ENCODE measurements around the gene SLC28A1. TPM values are rescaled to one million over a fixed set of nuclear protein-coding genes. Genes with fewer than 3 reads are reported as not detected.

Gene SLC28A1
- total and polyA plus RNA-seq, 4 donors: 0.09 to 39.7 (median 18.3) TPM

DNA sequence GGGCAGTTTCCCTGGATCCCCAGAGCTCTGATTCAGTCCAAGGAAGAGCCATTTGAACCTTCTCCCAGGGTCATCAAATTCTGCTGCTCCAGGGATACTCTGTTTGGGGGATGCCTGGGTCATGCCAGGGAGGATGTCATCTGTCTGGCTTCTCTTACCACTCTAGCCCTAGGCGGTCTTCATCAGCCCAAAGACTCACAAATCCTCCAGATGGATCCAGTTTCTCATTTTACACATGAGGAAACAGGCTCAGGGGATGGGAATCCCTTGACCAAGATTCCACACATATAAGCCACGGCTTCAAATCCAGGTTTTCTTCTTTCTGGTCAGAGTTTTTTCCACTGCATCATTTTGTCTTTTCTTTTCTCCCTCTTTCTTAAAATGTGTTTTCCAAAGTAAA is 36.7 kb downstream of the SLC28A1 start:
- Histone ChIP-seq H3K9ac (ENCODE audit: low read depth in 1 of 2, low read length in 2 of 2) (no peak overlapping the region), H3K9me3 (ENCODE audit: control insufficient read depth in 4 of 4, low read length in 3 of 4) (no peaks in the 10 kb centered on the region), H3K27ac (ENCODE audit: low read depth in 1 of 2, low read length in 2 of 2) (no peak overlapping the region), H3K4me1 (ENCODE audit: control insufficient read depth in 4 of 4, insufficient read depth in 4 of 4, low read length in 3 of 4) (peaks cover 5 to 20% (median 13%) of the 10 kb centered on the region in 4 donors), H3K4me3 (ENCODE audit: low read depth in 1 of 3, low read length in 3 of 3) (no peak overlapping the region), H3K36me3 (ENCODE audit: control insufficient read depth in 4 of 4, insufficient read depth in 3 of 4, low read depth in 1 of 4, low read length in 3 of 4) (peaks cover 2 to 42% (median 25%) of the 10 kb centered on the region in 4 donors), H3K27me3 (ENCODE audit: control insufficient read depth in 4 of 4, insufficient read depth in 4 of 4, low read length in 3 of 4) (no peaks in the 10 kb centered on the region)
- DNase-seq (ENCODE audit: low spot score): no peak
- TF ChIP-seq NR2F2 (IDR thresholded peaks at IDR 0.05) (no peak), TAF1 (conservative IDR thresholded peaks at IDR 0.05) (no peak)
- WGBS: 96% methylated on average over 2 of the region's 2 CpGs

DNA sequence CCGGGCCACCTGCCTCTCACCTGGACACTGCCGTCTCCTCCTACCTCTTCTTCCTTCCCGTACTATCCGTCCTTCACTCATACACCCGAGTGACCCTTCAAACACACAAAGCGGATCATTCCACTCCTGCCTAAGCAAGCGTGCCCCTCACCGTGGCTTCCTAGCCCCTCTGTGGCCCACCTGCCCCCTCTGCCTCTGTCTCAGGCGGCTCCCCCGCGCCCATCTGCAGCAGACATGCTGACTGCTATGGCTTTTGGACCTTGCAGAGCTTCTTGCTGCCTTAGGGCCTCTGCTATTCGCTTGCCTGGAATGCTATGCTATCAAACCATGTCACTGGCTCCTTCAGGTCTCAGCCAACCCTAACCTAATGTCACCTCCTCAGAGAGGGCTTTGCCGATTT is 38.1 kb downstream of the SLC28A1 start:
- Histone ChIP-seq H3K4me1 (ENCODE audit: control insufficient read depth in 4 of 4, insufficient read depth in 4 of 4, low read length in 3 of 4) (peaks cover 5 to 22% (median 13%) of the 10 kb centered on the region in 4 donors), H3K9me3 (ENCODE audit: control insufficient read depth in 4 of 4, low read length in 3 of 4) (no peaks in the 10 kb centered on the region), H3K27me3 (ENCODE audit: control insufficient read depth in 4 of 4, insufficient read depth in 4 of 4, low read length in 3 of 4) (no peaks in the 10 kb centered on the region), H3K4me3 (ENCODE audit: low read depth in 1 of 3, low read length in 3 of 3) (no peak overlapping the region), H3K27ac (ENCODE audit: low read depth in 1 of 2, low read length in 2 of 2) (no peak overlapping the region), H3K36me3 (ENCODE audit: control insufficient read depth in 4 of 4, insufficient read depth in 3 of 4, low read depth in 1 of 4, low read length in 3 of 4) (peaks cover 2 to 53% (median 22%) of the 10 kb centered on the region in 4 donors), H3K9ac (ENCODE audit: low read depth in 1 of 2, low read length in 2 of 2) (no peak overlapping the region)
- DNase-seq (ENCODE audit: low spot score): no peak
- TF ChIP-seq, protein P1, sequence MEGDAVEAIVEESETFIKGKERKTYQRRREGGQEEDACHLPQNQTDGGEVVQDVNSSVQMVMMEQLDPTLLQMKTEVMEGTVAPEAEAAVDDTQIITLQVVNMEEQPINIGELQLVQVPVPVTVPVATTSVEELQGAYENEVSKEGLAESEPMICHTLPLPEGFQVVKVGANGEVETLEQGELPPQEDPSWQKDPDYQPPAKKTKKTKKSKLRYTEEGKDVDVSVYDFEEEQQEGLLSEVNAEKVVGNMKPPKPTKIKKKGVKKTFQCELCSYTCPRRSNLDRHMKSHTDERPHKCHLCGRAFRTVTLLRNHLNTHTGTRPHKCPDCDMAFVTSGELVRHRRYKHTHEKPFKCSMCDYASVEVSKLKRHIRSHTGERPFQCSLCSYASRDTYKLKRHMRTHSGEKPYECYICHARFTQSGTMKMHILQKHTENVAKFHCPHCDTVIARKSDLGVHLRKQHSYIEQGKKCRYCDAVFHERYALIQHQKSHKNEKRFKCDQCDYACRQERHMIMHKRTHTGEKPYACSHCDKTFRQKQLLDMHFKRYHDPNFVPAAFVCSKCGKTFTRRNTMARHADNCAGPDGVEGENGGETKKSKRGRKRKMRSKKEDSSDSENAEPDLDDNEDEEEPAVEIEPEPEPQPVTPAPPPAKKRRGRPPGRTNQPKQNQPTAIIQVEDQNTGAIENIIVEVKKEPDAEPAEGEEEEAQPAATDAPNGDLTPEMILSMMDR (IDR thresholded peaks at IDR 0.05; ENCODE audit: low read depth, low read length, missing input control): no peak
- TF ChIP-seq JUND (IDR thresholded peaks at IDR 0.05) (no peak), HNF4G (IDR thresholded peaks at IDR 0.05) (no peak), GABPA (IDR thresholded peaks at IDR 0.05 in 1 of 2, conservative IDR thresholded peaks at IDR 0.05 in 1 of 2) (no peak), FOXA2 (IDR thresholded peaks at IDR 0.05) (no peak), SP1 (IDR thresholded peaks at IDR 0.05) (no peak), HNF4A (conservative IDR thresholded peaks at IDR 0.05) (no peak), YY1 (IDR thresholded peaks at IDR 0.05) (no peak), FOXA1 (IDR thresholded peaks at IDR 0.05) (no peak), RXRA (IDR thresholded peaks at IDR 0.05) (no peak), RAD21 (IDR thresholded peaks at IDR 0.05) (no peak), NR2F2 (IDR thresholded peaks at IDR 0.05) (no peak), EGR1 (IDR thresholded peaks at IDR 0.05; ENCODE audit: low read depth in 2 of 2) (no peak), TAF1 (conservative IDR thresholded peaks at IDR 0.05) (no peak)
- TF ChIP-seq, protein P2, sequence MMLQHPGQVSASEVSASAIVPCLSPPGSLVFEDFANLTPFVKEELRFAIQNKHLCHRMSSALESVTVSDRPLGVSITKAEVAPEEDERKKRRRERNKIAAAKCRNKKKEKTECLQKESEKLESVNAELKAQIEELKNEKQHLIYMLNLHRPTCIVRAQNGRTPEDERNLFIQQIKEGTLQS (IDR thresholded peaks at IDR 0.05): no peak
- TF ChIP-seq, protein P3, sequence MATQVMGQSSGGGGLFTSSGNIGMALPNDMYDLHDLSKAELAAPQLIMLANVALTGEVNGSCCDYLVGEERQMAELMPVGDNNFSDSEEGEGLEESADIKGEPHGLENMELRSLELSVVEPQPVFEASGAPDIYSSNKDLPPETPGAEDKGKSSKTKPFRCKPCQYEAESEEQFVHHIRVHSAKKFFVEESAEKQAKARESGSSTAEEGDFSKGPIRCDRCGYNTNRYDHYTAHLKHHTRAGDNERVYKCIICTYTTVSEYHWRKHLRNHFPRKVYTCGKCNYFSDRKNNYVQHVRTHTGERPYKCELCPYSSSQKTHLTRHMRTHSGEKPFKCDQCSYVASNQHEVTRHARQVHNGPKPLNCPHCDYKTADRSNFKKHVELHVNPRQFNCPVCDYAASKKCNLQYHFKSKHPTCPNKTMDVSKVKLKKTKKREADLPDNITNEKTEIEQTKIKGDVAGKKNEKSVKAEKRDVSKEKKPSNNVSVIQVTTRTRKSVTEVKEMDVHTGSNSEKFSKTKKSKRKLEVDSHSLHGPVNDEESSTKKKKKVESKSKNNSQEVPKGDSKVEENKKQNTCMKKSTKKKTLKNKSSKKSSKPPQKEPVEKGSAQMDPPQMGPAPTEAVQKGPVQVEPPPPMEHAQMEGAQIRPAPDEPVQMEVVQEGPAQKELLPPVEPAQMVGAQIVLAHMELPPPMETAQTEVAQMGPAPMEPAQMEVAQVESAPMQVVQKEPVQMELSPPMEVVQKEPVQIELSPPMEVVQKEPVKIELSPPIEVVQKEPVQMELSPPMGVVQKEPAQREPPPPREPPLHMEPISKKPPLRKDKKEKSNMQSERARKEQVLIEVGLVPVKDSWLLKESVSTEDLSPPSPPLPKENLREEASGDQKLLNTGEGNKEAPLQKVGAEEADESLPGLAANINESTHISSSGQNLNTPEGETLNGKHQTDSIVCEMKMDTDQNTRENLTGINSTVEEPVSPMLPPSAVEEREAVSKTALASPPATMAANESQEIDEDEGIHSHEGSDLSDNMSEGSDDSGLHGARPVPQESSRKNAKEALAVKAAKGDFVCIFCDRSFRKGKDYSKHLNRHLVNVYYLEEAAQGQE (IDR thresholded peaks at IDR 0.05): no peak
- TF ChIP-seq, protein P4, sequence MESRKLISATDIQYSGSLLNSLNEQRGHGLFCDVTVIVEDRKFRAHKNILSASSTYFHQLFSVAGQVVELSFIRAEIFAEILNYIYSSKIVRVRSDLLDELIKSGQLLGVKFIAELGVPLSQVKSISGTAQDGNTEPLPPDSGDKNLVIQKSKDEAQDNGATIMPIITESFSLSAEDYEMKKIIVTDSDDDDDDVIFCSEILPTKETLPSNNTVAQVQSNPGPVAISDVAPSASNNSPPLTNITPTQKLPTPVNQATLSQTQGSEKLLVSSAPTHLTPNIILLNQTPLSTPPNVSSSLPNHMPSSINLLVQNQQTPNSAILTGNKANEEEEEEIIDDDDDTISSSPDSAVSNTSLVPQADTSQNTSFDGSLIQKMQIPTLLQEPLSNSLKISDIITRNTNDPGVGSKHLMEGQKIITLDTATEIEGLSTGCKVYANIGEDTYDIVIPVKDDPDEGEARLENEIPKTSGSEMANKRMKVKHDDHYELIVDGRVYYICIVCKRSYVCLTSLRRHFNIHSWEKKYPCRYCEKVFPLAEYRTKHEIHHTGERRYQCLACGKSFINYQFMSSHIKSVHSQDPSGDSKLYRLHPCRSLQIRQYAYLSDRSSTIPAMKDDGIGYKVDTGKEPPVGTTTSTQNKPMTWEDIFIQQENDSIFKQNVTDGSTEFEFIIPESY (IDR thresholded peaks at IDR 0.05): no peak
- TF ChIP-seq, protein P5, sequence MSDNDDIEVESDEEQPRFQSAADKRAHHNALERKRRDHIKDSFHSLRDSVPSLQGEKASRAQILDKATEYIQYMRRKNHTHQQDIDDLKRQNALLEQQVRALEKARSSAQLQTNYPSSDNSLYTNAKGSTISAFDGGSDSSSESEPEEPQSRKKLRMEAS (IDR thresholded peaks at IDR 0.05): no peak
- 96% methylated on average over 13 of the region's 13 CpGs for WGBS
